ENCODE results near the gene RFTN1. TPM values are rescaled to one million over a fixed set of nuclear protein-coding genes. Genes with fewer than 3 reads are reported as not detected.

The RFTN1 gene
- total and polyA plus RNA-seq, 10 of the 15 experiments (the other 5 are each of a cell fraction or from before 2014, with no cell fraction given): 20.6 to 213 (median 147) TPM

DNA sequence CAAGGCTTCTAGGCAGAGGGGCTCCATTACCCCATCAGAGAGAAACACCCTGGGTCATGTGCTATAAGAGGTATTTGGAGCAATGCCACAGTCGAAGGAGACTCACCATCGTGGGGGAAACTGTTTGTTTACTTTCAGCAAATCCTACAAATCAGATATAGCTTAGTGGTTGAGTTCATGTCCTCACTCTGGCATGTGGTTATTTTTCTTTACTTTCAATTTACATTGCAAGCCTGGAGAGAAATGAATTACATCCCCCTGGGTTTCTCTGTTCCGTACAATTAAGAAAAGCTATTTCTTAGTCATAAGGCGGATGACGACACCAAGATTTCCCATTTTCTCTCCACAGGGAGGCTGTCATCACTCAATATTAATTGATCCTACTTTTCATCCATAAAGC is 36.9 kb downstream of the RFTN1 start (continued):
- TF ChIP-seq, protein P1, sequence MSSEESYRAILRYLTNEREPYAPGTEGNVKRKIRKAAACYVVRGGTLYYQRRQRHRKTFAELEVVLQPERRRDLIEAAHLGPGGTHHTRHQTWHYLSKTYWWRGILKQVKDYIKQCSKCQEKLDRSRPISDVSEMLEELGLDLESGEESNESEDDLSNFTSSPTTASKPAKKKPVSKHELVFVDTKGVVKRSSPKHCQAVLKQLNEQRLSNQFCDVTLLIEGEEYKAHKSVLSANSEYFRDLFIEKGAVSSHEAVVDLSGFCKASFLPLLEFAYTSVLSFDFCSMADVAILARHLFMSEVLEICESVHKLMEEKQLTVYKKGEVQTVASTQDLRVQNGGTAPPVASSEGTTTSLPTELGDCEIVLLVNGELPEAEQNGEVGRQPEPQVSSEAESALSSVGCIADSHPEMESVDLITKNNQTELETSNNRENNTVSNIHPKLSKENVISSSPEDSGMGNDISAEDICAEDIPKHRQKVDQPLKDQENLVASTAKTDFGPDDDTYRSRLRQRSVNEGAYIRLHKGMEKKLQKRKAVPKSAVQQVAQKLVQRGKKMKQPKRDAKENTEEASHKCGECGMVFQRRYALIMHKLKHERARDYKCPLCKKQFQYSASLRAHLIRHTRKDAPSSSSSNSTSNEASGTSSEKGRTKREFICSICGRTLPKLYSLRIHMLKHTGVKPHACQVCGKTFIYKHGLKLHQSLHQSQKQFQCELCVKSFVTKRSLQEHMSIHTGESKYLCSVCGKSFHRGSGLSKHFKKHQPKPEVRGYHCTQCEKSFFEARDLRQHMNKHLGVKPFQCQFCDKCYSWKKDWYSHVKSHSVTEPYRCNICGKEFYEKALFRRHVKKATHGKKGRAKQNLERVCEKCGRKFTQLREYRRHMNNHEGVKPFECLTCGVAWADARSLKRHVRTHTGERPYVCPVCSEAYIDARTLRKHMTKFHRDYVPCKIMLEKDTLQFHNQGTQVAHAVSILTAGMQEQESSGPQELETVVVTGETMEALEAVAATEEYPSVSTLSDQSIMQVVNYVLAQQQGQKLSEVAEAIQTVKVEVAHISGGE (CRISPR knock-in tag; IDR thresholded peaks at IDR 0.05): no peak
- TF ChIP-seq BCL11A (IDR thresholded peaks at IDR 0.05; ENCODE audit: low read depth, low read length) (0 out of 2 replicates have a peak, but pooled peaks have one; percentile 13), TCF3 (IDR thresholded peaks at IDR 0.05; ENCODE audit: borderline replicate concordance, insufficient read depth, low read depth, low read length) (no peak)
- TF ChIP-seq, protein P2, sequence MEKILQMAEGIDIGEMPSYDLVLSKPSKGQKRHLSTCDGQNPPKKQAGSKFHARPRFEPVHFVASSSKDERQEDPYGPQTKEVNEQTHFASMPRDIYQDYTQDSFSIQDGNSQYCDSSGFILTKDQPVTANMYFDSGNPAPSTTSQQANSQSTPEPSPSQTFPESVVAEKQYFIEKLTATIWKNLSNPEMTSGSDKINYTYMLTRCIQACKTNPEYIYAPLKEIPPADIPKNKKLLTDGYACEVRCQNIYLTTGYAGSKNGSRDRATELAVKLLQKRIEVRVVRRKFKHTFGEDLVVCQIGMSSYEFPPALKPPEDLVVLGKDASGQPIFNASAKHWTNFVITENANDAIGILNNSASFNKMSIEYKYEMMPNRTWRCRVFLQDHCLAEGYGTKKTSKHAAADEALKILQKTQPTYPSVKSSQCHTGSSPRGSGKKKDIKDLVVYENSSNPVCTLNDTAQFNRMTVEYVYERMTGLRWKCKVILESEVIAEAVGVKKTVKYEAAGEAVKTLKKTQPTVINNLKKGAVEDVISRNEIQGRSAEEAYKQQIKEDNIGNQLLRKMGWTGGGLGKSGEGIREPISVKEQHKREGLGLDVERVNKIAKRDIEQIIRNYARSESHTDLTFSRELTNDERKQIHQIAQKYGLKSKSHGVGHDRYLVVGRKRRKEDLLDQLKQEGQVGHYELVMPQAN (conservative IDR thresholded peaks at IDR 0.05): no peak

DNA sequence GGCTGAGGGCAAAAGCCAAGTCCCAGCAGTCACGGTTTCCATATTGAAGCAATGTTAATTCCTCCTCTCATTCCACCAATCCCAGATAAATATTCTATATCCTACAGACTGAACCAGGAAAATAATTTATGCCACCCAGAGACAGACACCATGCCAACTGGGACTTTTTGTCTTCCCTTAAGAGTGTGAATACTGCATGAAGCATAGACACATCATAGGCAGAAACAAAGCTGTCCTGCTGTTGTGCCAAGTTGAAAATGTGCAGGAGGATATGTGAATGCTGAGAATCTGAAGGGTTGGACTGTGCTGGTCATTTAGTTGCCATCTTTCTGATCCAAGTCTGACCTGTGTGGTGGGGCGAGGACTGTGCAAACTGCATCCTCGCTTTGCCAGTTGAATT is 37.7 kb downstream of the RFTN1 start:
- Histone ChIP-seq H3K9ac (ENCODE audit: control insufficient read depth, insufficient read depth, low read length) (no peak overlapping the region), H2AFZ (ENCODE audit: control insufficient read depth, low read depth, low read length) (no peak overlapping the region), H3K36me3 (ENCODE audit: control insufficient read depth in 2 of 2, insufficient read depth in 2 of 2, low read length in 1 of 2) (peaks cover 35 to 40% of the 10 kb centered on the region in 2 experiments), H4K20me1 (ENCODE audit: control insufficient read depth, insufficient read depth) (no peaks in the 10 kb centered on the region), H3K79me2 (ENCODE audit: control insufficient read depth, insufficient read depth, low read length) (peaks cover 59% of the 10 kb centered on the region), H3K27me3 (replicated peaks in 1 of 2; ENCODE audit: control insufficient read depth in 2 of 2, insufficient read depth in 2 of 2, low read length in 1 of 2) (no peaks in the 10 kb centered on the region), H3K4me3 (no peak overlapping the region), H3K9me3 (replicated peaks; ENCODE audit: control insufficient read depth, insufficient read depth, low read length) (peaks cover 7% of the 10 kb centered on the region), H3K4me2 (ENCODE audit: control insufficient read depth, insufficient read depth) (no peak overlapping the region), H3K4me1 (ENCODE audit: control insufficient read depth, insufficient read depth, low read length) (peaks cover 8% of the 10 kb centered on the region), H3K27ac (ENCODE audit: control insufficient read depth, insufficient read depth) (no peak overlapping the region)
- CTCF ChIA-PET: no interaction called here
- TF ChIP-seq BACH1 (IDR thresholded peaks at IDR 0.05; ENCODE audit: borderline replicate concordance): no peak
- no peak for TF ChIP-seq ZNF24 (IDR thresholded peaks at IDR 0.05)
- TF ChIP-seq, protein P3, sequence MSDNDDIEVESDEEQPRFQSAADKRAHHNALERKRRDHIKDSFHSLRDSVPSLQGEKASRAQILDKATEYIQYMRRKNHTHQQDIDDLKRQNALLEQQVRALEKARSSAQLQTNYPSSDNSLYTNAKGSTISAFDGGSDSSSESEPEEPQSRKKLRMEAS (IDR thresholded peaks at IDR 0.05; ENCODE audit: low read depth, low read length): no peak
- TF ChIP-seq, protein P4, sequence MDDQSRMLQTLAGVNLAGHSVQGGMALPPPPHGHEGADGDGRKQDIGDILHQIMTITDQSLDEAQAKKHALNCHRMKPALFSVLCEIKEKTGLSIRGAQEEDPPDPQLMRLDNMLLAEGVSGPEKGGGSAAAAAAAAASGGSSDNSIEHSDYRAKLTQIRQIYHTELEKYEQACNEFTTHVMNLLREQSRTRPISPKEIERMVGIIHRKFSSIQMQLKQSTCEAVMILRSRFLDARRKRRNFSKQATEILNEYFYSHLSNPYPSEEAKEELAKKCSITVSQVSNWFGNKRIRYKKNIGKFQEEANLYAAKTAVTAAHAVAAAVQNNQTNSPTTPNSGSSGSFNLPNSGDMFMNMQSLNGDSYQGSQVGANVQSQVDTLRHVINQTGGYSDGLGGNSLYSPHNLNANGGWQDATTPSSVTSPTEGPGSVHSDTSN (IDR thresholded peaks at IDR 0.05; ENCODE audit: insufficient replicate concordance, low read depth, low read length): no peak
- TF ChIP-seq PAX5 (IDR thresholded peaks at IDR 0.05; ENCODE audit: borderline replicate concordance, low read depth, low read length): no peak
- ATAC-seq (no peak), FAIRE-seq (no peak), DNase-seq (ENCODE audit: low read depth, low spot score) (no peak)
- in situ Hi-C loops (cut with MboI): no loop called here
- POLR2A ChIA-PET: interaction anchor here (0.7 to 1.7 kb wide), 4 partner anchors 9 to 36 kb away, joined by 3 to 6 read pairs (median 3); no protein-coding TSS in a partner anchor
- no TSS peak for BruUV-seq (replicated peaks)
- intact Hi-C loops (cut with micrococcal nuclease; ENCODE audit: unreplicated experiment): no loop called here
- 98% methylated on average over 3 of the region's 3 CpGs for WGBS (ENCODE audit: insufficient coverage, insufficient replicate concordance, low lambda C conversion rate, missing lambda C conversion rate)
- SMC1A ChIA-PET (ENCODE audit: uncharacterized antibody, unreplicated experiment): interaction anchor here (1.0 to 11.7 kb wide), 7 partner anchors 8 to 105 kb away, joined by 3 to 295 read pairs (median 5); partner anchors contain the start of gene RFTN1
- RAD21 ChIA-PET (ENCODE audit: unreplicated experiment): interaction anchor here (1.2 kb wide), 1 partner anchor 21 kb away, joined by 3 read pairs; no protein-coding TSS in a partner anchor
